NT2/D1 (cell line): ENCODE data around the gene PLG.

ENCODE experiments used
- YY1 ChIP-seq: IDR thresholded peaks from 2 replicates; pipeline ENCODE4 v1.6.1; 2011; ENCODE audit not compliant: insufficient read length, insufficient read depth
- ZNF274 ChIP-seq: IDR thresholded peaks from 2 replicates; pipeline ENCODE4 v1.6.1; 2011; ENCODE audit warnings: mild to moderate bottlenecking, low read depth, low read length

GRCh38 chr6:160697826-160698225 is 4.2 kb upstream of the PLG start:
- TF ChIP-seq YY1 (no peak), ZNF274 (no peak)
